Measurements from ENCODE around the gene NXPH3.
"Not testable (repeated sequence)": the region's sequence is repeated elsewhere in the genome, so short reads cannot be mapped to it uniquely, and the experiment has no call there.

The NXPH3 gene

DNA sequence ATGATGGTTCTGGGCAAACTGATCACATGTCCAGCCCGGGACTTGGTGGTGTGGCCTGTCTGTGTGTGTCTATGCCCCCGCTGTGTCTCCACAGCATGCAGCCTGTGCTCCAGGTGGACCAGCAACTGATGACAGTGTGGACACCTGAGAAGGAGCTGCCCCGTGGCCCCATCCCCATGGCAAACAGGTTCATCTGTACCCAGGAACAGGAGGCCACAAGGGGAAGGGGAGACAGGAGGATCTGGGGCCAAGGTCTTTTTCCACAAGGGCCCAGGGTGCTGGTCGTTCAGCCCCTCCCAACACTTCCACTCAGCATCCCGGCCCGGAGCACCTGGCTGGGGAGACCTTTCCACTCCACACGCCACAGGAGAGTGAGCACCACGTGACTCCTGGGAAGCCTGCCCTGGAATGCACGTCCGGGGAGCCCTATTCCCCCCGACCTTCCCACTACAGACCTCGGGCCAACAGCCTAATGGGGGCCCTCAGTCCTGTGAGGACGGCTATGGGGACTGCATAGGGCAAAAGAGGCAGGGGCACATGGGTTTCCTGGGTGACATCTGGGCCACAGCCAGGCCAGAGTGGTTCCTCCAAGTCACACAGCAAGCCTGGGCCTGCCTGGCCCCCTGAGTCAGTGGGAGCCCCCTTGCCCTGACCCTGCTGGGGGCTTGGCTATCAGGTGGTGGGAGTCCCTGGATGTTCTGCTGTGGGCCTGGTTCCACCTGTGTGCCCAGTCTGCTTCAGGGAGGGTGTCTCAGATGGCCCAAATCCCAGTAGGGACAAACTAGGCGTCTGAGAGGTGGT, 20.8 kb upstream of the NXPH3 start:
- no peak for DNase-seq (ENCODE audit: low read depth)

DNA sequence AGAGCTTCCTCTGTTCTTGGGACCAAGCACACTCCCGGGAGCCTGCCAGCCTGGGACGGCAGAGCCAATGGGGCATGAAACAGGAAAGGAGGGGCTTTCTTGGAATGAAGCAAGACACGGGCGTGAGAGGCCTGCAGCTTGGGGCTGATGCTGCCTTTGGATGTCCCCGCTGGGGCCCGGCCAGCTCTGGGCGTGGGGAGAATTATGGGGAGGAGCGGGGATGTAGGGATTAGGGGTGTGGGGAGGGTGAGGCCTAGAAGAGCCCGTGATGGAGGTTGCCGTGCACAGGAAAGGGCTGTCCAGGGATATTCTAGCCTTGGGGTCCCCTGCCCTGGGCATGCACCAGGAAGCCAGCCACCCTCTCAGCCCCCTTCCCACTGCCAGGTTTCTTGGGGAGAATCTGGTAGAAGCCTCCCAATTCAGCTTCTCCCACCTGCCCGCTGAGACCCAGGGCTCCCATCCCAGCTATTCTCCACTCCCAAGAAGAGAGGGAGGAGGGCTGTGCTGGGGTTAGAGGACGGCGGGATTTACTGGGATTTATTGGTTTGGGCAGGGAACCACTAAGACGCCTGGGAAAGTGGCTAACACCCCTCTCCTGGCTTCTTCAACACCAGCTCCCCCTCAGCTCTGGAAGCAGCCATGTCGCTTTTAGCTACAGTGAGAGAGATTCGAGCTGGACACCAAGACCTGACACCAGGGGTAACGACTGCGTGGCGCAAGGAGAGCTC, 20.0 kb upstream of the NXPH3 start:
- DNase-seq (ENCODE audit: low read depth), result no peak

DNA sequence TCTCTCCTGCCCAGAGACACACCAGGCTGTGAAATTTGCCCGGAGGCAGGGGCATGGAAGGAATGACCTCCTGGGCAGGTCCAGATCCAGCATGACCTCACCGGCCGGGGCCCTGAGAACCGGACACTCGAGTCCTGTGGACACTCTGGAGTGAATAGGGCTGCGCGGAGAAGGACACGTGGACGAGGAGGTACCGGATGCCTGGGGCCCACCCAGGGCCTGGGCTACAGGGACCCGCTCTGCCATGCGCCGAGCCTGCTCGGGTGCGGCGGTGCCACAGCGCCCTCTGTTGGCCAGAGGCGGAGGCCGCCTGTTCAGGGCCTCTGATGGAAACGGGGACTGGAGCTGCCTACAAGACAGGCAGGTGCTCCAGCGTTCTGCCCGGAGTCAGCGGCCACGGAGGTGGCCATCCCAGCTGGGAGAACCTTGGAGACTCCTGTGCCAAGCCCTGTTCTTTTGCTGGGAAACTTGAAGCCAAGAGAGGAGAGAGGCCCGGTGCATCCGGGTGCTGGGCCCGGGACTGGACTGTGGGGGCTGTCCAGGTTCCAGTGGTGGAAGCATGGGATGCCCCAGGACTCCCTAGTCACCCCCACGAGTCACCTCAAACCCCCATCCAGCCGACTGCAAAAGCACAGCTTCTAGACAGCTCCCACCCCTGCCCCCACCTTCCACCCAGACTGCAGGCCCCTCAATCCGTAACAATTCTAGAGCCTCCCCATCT, 19.3 kb upstream of the NXPH3 start:
- DNase-seq (ENCODE audit: low read depth), result peak; percentile 75

DNA sequence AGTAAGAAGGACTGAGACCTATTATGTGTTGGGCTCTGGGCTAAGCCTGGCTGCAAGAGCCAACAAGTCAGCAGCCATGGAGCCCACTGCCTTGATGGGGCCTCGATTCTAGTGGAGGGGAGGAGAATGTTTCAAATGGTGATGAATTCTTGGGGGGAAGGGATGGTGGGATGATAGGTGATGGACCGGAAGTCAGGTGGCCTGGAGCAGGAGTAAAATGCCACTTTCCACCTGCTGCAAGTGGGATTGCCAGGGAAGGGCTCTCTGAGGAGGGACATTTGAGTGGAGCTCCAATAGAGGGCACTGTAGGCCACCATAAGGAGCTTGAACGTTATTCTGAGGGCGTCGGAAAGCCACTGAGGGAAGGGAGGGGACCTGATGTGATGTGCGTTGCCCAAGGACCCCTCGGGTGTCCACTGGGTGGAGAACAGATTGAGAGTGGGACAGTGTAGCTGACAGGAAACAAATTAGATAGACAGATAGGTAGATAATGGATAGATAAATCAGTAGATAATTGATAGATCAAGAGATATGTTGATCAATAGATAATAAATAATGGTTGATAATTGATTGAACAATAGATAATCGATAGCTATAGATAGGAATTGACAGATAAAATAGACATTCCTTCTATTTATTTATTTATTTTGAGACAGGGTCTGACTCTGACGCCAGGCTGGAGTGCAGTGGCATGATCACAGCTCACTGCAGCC, 18.2 kb upstream of the NXPH3 start:
- no peak for DNase-seq (ENCODE audit: low read depth)

DNA sequence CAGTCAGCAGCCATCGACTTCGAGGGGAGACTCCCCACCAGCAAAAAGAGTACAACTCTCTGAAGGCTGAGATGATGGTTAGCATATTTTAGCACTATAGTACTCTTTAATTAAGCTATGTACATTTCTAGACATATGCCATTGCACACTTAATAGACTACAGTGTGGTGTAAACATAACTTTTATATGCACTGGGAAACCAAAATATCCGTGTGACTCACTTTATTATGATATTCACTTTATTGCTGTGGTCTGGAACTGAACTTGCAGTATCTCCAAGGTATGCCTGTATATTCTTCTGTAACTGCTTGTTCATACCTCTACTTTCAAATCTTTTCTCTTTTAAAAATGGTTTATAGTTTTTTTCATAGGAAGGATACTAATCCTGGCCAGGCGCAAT, 11.0 kb upstream of the NXPH3 start:
- no peak for DNase-seq (ENCODE audit: low read depth)

DNA sequence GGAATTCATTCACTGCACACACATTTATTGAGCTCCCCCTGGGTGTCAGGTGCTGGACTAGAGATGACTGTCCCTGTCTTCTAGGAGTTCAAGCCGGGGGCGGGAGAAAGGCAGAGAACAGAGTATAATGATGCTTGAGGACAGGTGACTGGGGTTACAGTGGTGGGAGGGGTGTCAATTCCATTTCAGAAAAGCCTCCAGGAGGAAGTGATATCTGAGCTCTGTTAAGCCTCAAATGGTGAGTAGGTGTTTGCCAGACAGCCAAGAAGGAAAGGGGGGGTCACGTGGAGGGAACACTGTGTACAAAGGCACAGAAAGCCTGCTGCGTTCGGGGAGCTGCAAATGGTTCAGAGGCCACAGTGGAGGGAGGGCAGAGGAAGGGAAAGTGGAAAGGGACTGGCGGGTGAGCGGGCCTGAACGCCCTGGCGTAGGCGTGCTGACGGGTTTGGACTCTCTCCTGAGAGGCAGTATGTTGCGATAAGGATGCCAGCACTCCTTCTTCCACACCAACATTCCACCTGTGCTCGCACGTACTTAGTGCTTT, 9.7 kb upstream of the NXPH3 start:
- DNase-seq (ENCODE audit: low read depth), result no peak

DNA sequence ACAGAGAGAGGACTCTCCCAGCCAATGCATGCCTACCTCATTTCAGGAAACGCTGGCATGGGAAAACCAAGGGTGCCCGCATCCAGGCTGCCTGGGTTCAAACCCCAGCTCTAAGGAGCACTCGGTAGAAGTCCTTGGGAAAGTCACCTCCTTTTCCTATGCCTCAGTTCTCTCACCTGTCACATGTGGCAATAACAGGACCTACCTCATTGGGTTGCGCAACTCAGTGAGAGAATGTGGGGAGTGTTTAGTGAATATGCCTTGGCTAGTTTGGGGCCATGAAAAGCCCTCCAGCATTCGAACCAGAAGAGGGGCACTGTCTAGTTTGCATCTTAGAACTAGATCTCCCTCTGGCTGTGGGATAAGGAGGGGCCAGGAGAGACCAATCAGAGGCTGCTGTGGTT, 9.0 kb upstream of the NXPH3 start:
- DNase-seq (ENCODE audit: low read depth), result no peak

GRCh38 chr17:49567104-49567521, 8.6 kb upstream of the NXPH3 start:
- no peak for DNase-seq (ENCODE audit: low read depth)

GRCh38 chr17:49567871-49568694, 7.6 kb upstream of the NXPH3 start:
- peak; percentile 75 for DNase-seq (ENCODE audit: low read depth)

GRCh38 chr17:49568695-49569047, 7.0 kb upstream of the NXPH3 start:
- DNase-seq (ENCODE audit: low read depth), result not testable (repeated sequence)

DNA sequence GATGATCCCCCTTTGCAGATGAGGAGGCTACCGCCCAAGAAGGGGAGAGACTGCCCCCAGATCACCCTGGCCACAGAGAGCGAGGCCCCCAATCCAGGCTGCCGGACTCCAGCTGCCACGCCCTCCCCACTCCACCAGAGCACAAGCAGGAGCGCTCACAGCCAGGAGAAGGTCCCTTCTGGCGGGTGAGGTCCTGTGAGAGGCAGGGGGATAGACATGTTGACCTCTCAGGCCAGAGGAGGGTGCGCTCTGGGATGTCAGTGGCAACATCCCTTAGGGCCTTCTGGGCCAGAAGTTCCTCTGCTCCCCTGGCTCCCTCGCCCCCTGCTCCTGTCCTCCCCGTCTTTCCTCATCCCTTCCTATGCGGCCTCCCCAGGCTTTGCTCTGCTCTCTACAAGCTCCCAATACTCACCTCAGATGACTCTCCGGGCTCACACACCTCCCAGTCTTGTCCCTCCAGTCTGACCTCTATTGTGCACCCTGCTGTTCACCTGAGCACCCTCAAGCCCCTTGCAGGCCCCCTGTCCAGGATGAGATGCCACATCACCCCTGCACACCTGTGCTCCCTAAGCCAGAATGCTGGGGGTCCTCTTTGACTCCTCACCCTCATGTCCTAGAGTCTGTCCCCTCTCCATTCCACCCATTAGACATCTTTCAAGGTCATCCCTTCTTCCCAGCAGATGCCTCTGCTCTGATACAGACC, 5.0 kb upstream of the NXPH3 start:
- DNase-seq (ENCODE audit: low read depth), result no peak

- no peak for DNase-seq (ENCODE audit: low read depth)
Observed at GRCh38 chr17:49571283-49571682, 4.4 kb upstream of the NXPH3 start.

DNA sequence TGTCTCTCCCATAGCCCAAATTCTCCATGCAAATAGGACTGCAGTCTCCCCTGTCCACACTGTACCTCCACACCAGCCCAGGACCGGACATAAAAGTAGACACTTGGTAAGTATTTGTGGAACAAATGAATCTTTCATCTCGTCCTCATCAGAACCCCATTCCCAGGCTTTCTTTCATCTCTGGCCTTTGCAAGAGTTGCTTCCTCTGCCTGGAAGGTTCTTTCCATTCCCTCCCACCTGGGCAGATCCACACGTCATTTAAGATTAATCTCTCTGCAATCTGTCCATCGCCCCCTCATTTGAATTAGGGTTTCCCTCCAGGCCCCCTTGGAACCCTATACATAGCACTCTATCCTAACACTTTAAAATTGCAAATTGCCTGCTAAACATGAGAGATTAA, 3.9 kb upstream of the NXPH3 start:
- DNase-seq (ENCODE audit: low read depth), result no peak

GRCh38 chr17:49572226-49572625, 3.4 kb upstream of the NXPH3 start:
- no peak for DNase-seq (ENCODE audit: low read depth)

GRCh38 chr17:49572806-49573420, 2.8 kb upstream of the NXPH3 start:
- DNase-seq (ENCODE audit: low read depth), result no peak

DNA sequence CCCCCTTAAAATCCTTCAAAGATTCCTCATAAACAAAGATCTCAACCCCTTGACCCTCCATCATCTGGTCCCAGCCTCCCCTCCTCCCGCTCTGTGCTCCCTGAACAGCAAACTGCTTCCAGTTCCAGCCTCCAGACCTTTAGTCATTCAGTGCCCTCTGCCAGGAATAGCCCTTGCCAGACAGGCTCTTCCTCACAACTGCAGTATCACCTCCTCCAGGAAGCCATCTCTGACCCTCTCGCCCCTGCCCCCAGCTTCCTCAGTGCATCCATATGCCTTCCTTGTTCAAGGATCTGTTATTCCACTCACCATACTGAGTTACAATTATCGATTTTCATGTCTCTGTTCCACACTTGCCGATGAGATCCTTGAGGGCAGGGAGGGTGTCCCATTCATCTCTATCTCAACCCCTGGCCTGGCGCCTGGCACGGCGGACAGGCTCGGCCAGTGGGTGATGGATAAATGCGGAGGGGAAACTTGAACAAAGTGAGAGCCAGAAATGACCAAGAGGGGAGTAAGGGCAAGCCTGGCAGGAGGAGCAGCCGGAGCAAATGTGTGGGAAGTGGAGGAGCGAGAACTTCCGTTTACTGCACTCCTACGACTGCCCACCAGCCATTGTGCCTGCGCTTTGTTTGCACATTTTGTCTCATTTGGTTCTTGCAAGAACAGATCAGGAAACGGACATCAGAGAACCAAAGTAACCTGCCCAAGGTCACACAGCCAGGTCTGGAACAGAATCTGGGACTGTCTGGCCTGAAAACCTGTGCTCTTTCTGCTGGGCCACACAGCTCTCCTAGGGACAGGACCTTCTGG, 2.0 kb upstream of the NXPH3 start:
- DNase-seq (ENCODE audit: low read depth), result no peak

DNA sequence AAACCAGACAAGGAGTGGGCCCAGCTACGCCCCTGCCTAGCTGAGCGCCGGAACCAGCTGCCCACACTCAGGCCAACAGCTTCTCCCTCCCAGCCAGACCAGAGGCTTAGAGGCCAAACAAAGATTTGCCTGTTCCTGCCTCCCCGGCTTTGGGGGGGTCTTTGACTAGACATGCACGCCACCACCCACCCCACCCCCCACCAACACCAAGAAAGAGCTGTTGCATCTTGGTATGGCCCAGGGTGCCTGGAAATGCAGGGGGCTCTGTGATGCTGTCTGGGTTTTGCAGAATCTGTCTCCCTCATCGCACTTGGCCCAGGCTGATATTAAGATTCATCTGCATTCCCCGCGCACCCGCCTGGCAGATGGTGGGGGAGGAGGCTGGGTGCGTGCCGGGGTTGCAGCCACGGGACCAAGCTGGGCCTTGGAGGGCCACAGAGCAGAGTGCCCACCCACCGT, 1.3 kb upstream of the NXPH3 start:
- DNase-seq (ENCODE audit: low read depth), result no peak

DNA sequence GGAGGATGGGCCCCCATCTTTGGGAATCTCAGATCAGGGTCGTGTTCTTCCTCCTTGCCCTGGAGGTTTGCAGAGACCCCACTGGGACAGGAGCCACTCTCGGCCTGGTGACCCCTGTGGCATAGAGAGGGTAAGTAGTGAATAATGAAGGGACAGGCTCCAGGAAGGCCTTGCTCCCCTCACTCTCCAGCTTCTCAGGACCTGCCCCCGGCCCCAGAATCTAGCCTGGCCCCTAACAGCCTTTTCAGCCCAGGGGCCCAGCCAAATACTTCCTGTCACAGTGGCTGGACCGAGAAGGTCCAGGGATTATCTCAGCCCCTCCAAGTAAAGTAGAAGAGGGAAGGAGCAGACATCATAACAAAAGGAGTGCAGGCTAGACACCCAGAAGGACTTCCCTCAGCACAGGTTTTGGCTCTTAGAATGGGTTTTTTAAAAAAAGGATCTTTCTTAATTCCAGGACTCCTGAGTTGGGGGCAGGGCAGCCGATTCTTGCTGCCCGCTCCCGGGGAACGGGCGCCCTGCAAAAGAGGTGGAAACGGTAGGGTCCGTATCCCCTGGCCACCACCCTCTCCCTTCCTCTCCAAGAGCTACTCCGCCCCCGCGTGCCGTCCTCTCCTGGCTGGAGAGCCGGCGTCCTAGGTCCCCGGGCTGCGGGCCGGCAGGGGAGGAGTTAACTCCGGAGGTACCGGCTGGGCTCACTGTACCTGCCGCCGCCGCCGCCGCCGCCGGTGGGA, 559 bp upstream of the NXPH3 start:
- no peak for DNase-seq (ENCODE audit: low read depth)

Data from activated gamma-delta T cell treated with anti-CD3 and anti-CD28 coated beads, Interleukin-2, amount 50 U/mL, for 16 hours (primary cell).